OCI-LY3 (cell line): Measurements from ENCODE around the gene SPON1.

ENCODE experiments used
- CTCF ChIP-seq: fragments of 200-600, 300-600 bp; sonication (generic); IDR thresholded peaks from 2 replicates; pipeline ENCODE4 v1.5.1; 2014; ENCODE audit warnings: antibody characterized with exemption, low read length, low read depth
- EZH2phosphoT487 ChIP-seq: fragments of 200-600 bp; shearing (Covaris generic); IDR thresholded peaks from 2 replicates; pipeline ENCODE4 v1.6.1; 2018; ENCODE audit warnings: antibody characterized with exemption, mixed run types, low read depth

- TF ChIP-seq CTCF (no peak), EZH2phosphoT487 (no peak)
Measured at GRCh38 chr11:14235701-14236100, 273.2 kb downstream of the SPON1 start.
